BJ (cell line): ENCODE results near the gene CHD1L. TPM values are rescaled to one million over a fixed set of nuclear protein-coding genes. Genes with fewer than 3 reads are reported as not detected.
A peak's percentile ranks its signal among the peaks of the same experiment; 100 is the strongest.
"Not testable (repeated sequence)": the region's sequence is repeated elsewhere in the genome, so short reads cannot be mapped to it uniquely, and the experiment has no call there.

Experiments used
- CTCF ChIA-PET: fragments of 350-600 bp; formaldehyde crosslinking; extraction: SDS; loops from one replicate; lab custom pipeline; 2021; ENCODE audit warnings: antibody characterized with exemption, inconsistent platforms; lab: Yijun Ruan, JAX
- POLR2A ChIA-PET: fragments of 300-600 bp; sonication (Branson Sonifier 250); formaldehyde crosslinking; extraction: SDS; loops from one replicate; lab custom pipeline; 2021; ENCODE audit warnings: antibody characterized with exemption; lab: Charles Lee
- DNase-seq: peaks from one replicate; pipeline ENCODE4 v3.0.0-alpha.2; 2011; ENCODE audit warnings: low read depth
- H3K27me3 ChIP-seq: 2 replicates; pipeline ENCODE4 v1.6.0; 2011; ENCODE audit warnings: low read length; ENCODE audit not compliant: control insufficient read depth, insufficient read depth
- H3K36me3 ChIP-seq: 2 replicates; pipeline ENCODE4 v1.5.1; 2011; ENCODE audit warnings: low read length; ENCODE audit not compliant: control insufficient read depth, insufficient read depth
- H3K4me3 ChIP-seq: 2 replicates; pipeline ENCODE4 v1.5.1; 2011; ENCODE audit warnings: low read depth, mild to moderate bottlenecking, control low read depth, low read length
- polyA plus RNA-seq: library from polyadenylated mRNA; depleted of rRNA; stranded (reverse); fragments of >200 nt; gene quantifications from 2 replicates; pipeline ENCODE4 v1.2.3, GENCODE V29; 2011
- TF ChIP-seq, protein P1 (sequence below): IDR thresholded peaks from 2 replicates; pipeline ENCODE4 v1.5.1; 2011; ENCODE audit warnings: low read depth, mild to moderate bottlenecking, control low read depth, inconsistent platforms, low read length, moderate library complexity; ENCODE audit not compliant: insufficient read depth

Gene CHD1L
- polyA plus RNA-seq, 1 experiment = 20.2 TPM

DNA sequence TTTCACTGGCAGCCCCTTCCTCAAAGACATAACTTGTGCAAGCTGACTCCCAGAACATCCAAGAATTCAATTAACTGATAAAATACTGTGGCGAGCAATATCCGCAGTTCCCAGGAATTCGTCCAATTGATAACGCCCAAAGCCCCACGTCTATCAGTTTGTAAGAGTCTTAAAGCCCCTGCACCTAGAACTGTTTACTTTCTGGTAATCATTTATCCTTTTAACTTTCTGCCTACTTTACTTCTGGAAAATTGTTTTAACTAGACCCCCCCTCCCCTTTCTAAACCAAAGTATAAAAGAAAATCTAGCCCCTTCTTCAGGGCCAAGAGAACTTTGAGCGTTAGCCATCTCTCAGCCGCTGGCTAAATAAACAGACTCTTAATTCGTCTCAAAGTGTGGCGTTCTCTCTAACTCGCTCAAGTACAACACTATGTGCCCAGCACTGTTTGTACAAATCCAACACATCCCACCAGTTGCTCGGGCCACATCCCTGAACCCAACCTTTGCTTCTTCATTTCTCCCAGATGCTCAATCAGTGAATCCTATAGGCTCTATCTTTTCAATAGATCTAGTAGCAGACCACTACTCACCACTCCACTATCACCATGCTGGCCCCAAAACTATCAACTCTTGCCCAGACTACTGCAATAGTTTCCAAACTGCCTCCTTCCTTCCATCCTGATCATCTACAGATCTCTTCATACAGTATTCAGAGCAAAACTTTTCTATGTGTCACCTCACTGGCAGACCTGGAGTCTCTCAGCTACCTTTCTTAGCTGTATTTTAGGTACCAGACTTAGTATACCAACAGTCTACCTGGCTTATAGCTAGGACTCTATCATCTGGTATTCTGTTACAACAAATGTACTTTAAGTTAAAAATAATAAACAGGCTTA is 3.3 kb upstream of the CHD1L start:
- ChIA-PET CTCF (interaction anchor here (0.6 kb wide), 1 partner anchor 400 kb away, joined by 3 read pairs; no protein-coding TSS in a partner anchor), POLR2A (no interaction called here)
- Histone ChIP-seq H3K4me3 (no peak overlapping the region), H3K36me3 (no peaks in the 10 kb centered on the region), H3K27me3 (no peaks in the 10 kb centered on the region)
- TF ChIP-seq, protein P1, sequence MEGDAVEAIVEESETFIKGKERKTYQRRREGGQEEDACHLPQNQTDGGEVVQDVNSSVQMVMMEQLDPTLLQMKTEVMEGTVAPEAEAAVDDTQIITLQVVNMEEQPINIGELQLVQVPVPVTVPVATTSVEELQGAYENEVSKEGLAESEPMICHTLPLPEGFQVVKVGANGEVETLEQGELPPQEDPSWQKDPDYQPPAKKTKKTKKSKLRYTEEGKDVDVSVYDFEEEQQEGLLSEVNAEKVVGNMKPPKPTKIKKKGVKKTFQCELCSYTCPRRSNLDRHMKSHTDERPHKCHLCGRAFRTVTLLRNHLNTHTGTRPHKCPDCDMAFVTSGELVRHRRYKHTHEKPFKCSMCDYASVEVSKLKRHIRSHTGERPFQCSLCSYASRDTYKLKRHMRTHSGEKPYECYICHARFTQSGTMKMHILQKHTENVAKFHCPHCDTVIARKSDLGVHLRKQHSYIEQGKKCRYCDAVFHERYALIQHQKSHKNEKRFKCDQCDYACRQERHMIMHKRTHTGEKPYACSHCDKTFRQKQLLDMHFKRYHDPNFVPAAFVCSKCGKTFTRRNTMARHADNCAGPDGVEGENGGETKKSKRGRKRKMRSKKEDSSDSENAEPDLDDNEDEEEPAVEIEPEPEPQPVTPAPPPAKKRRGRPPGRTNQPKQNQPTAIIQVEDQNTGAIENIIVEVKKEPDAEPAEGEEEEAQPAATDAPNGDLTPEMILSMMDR = no peak
- DNase-seq = no peak

DNA sequence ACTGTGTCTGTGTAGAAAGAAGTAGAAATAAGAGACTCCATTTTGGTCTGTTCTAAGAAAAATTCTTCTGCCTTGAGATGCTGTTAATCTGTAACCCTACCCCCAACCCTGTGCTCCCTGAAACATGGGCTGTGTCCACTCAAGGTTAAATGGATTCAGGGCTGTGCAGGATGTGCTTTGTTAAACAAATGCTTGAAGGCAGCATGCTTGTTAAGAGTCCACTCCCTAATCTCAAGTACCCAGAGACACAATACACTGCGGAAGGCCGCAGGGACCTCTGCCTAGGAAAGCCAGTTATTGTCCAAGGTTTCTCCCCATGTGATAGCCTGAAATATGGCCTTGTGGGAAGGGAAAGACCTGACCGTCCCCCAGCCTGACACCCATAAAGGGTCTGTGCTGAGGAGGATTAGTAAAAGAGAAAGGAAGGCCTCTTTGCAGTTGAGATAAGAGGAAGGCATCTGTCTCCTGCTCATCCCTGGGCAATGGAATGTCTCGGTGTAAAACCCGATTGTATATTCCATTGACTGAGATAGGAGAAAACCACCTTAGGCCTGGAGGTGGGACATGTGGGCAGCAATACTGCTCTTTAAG is 2.3 kb upstream of the CHD1L start:
- DNase-seq, H3K36me3 ChIP-seq, CTCF ChIA-PET, H3K4me3 ChIP-seq, H3K27me3 ChIP-seq, POLR2A ChIA-PET: not testable (repeated sequence)

DNA sequence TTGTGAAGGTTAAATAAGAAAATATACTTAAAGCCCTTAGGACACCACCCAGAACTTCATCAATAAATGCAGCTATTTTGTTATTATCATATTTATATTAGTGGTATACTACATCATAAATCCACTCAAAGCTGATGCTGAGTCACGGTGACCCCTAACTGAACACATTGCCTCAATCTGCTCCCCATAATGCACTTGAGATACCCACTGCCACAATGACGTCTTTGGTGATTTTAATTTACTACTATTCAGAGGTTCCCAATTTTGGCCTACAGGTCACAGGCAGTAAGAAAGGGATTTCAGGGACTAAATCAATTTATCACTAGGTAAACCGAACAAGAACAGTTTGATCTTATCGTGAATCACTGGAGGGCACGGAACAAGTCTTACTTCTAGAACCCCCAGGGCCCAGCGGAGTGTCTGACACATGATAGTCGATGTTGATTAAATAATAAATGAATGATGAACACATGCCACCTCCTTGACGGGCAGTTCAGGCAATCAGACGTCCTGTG is 493 bp upstream of the CHD1L start:
- ChIA-PET CTCF (interaction anchor here (0.6 to 3.2 kb wide), 20 partner anchors 9 to 158 kb away, joined by 3 to 28 read pairs (median 6); partner anchors contain the start of gene FMO5), POLR2A (interaction anchor here (0.6 kb wide), 1 partner anchor 41 kb away, joined by 3 read pairs; no protein-coding TSS in a partner anchor)
- no peak overlapping the region for H3K4me3 ChIP-seq

DNA sequence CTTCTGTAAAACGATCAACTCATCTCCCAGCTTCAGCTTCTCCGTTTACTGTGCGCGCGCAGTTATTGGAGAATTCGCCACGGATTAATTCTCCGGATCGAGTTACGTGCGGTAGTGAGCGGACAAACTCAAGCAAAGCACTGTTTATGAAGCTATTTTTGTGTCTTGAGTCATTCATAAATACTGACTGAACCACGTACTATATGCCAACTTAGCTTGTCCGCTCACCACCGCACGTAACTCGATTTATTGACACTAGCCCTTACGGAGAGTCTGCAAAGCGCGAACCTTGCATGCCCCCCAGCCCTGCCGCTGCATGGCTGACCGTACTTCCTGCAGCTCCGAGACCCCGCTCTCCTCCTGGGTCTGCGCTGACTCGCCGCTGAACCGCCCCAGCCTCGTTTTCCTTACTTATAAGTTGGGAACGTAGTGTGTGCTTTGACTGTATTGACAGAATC is 773 bp downstream of the CHD1L start:
- no peak for DNase-seq
- Histone ChIP-seq H3K27me3 (no peaks in the 10 kb centered on the region), H3K4me3 (peak overlapping the region; percentile 96), H3K36me3 (no peaks in the 10 kb centered on the region)
- TF ChIP-seq, protein P1 = no peak
- ChIA-PET CTCF (interaction anchor here (0.6 to 3.2 kb wide), 22 partner anchors 10 to 398 kb away, joined by 3 to 28 read pairs (median 4); partner anchors contain the start of genes FMO5 and PRKAB2), POLR2A (no interaction called here)

More for the DNA sequence above, 493 bp upstream of the CHD1L start:
- Histone ChIP-seq H3K27me3 (no peaks in the 10 kb centered on the region), H3K36me3 (no peaks in the 10 kb centered on the region)
- DNase-seq = no peak
- TF ChIP-seq, protein P1 = no peak

DNA sequence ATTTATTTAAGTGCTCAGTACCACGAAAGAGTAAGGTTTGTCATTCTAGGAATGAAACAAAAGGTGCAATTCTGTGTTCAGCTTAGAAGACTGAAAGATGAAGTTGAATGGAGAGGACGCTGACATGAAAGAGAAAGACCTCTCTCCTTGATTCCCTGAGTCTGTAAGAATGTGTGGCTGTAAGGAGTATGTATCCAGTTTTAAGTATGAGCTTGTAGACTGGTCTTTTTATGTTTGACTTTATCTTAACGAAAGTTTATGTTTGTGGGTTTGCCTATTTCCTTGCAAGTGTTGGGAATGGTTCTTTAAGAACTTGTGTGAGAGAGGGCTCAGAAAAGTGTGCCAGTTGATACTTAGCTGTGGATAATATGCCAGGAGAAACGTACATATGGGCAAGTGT is 1.4 kb downstream of the CHD1L start:
- ChIA-PET CTCF (interaction anchor here (0.9 to 3.2 kb wide), 15 partner anchors 9 to 254 kb away, joined by 3 to 28 read pairs (median 4); partner anchors contain the start of genes FMO5 and PRKAB2), POLR2A (no interaction called here)
- H3K36me3 ChIP-seq = no peaks in the 10 kb centered on the region
- no peak for DNase-seq
- TF ChIP-seq, protein P1 = no peak
- H3K4me3 ChIP-seq = peak overlapping the region; percentile 96
- H3K27me3 ChIP-seq = no peaks in the 10 kb centered on the region
